Measurements from ENCODE around the gene TCHP.

The TCHP gene

DNA sequence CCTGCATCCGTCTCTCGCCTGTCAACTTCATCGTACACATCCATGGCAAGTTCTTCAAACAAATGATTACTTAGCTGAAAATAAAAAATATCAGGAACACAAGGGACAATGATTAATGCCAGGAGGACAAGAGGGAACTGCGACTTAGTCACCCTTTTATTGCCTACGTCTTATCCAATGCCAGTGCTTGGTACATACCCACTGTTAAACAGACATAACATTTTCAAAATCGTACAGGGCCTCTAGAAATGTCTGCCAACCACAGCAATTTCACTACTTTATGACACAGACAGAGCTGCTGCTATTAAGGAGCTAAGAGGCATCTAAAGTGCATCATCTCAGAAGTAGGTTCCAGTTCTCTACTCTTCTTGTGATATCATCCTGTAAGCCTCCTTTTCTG, 61.5 kb downstream of the TCHP start:
- DNase-seq (ENCODE audit: low spot score), result no peak
- TF ChIP-seq, protein P1, sequence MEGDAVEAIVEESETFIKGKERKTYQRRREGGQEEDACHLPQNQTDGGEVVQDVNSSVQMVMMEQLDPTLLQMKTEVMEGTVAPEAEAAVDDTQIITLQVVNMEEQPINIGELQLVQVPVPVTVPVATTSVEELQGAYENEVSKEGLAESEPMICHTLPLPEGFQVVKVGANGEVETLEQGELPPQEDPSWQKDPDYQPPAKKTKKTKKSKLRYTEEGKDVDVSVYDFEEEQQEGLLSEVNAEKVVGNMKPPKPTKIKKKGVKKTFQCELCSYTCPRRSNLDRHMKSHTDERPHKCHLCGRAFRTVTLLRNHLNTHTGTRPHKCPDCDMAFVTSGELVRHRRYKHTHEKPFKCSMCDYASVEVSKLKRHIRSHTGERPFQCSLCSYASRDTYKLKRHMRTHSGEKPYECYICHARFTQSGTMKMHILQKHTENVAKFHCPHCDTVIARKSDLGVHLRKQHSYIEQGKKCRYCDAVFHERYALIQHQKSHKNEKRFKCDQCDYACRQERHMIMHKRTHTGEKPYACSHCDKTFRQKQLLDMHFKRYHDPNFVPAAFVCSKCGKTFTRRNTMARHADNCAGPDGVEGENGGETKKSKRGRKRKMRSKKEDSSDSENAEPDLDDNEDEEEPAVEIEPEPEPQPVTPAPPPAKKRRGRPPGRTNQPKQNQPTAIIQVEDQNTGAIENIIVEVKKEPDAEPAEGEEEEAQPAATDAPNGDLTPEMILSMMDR (conservative IDR thresholded peaks at IDR 0.05; ENCODE audit: low read depth), result no peak
- POLR2A ChIA-PET (ENCODE audit: low non-redundant PET), result no interaction called here
- CTCF ChIA-PET, result interaction anchor here (0.6 kb wide), 1 partner anchor 22 kb away, joined by 3 read pairs; no protein-coding TSS in a partner anchor
- no peak overlapping the region for H3K27ac ChIP-seq

DNA sequence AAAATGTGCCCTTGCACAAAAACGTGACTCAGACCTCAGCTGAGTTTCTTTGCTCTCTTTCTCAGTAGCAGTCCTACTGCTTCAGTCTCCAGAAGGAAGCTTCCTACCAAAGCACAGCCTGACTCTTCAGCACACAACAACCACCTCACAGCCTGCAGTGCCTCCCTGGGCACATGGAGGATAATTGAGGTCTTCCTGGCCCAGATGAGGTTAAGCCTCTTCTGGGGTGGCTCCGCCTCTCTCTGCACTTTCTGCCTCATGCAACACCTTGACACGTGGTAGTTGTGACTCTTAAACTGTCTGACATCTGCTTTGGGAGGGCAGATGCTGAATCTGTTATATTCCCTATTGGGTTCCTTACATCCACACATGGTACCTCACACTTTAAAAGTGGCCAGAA, 62.3 kb downstream of the TCHP start:
- H3K27ac ChIP-seq, result no peak overlapping the region
- ChIA-PET CTCF (interaction anchor here (0.6 kb wide), 1 partner anchor 21 kb away, joined by 3 read pairs; no protein-coding TSS in a partner anchor), POLR2A (ENCODE audit: low non-redundant PET) (no interaction called here)
- TF ChIP-seq, protein P1 (conservative IDR thresholded peaks at IDR 0.05; ENCODE audit: low read depth), result no peak
- no peak for DNase-seq (ENCODE audit: low spot score)

DNA sequence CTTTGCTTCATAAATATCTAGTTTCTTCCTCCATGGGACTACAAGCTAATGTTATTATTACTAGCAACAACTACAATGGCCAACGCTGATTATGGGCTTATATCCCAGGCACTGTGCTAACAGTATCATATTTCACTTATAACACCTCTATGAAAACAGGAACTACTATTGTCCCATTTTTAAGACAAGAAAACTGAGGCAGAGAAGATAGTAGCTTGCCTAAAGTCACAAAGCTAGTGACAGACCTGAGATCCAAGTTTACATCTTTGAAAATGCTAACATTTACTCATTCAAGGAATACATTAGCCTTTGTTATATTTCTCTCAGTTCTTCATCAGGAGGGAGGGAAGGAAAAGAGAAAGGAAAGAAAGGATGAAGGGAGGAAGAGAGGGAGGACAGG, 63.3 kb downstream of the TCHP start:
- DNase-seq (ENCODE audit: low spot score), result no peak
- ChIA-PET POLR2A (ENCODE audit: low non-redundant PET) (no interaction called here), CTCF (interaction anchor here (0.5 to 0.7 kb wide), 2 partner anchors 129 to 531 kb away, joined by 3 to 5 read pairs; no protein-coding TSS in a partner anchor)
- TF ChIP-seq, protein P1 (conservative IDR thresholded peaks at IDR 0.05; ENCODE audit: low read depth), result no peak
- H3K27ac ChIP-seq, result no peak overlapping the region

DNA sequence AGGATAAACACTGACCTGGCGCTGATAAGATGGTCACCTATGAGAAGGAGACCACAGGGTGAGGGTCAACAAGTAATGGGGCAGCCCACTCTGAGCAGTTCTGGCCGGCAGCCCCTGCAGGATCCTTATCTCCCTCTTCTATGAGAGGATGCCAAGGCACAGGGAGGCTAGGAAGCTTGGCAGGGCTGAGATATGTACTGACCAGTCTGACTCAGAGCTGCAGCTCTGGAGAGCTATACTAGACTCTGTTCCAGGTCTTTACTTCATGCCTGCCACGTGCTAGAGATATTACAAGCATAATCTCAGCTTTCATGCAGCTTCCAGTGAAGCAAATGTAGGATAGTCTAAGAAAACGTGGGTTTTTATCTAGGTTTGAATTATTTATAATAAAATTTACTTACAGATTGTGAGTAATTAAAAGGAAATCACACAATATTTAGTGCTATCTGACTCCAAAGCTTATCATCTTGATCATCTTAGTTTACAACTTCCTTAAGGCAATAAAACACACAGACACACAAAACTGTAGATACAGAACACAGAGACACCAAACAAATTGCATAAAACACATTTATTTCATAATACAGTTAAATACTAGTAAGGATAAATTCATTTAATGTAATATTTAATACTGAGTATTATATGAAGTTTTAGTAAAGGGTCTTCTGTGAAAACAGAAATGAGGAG, 63.8 kb downstream of the TCHP start:
- TF ChIP-seq, protein P1 (conservative IDR thresholded peaks at IDR 0.05; ENCODE audit: low read depth), result no peak
- DNase-seq (ENCODE audit: low spot score), result no peak
- no peak overlapping the region for H3K27ac ChIP-seq
- ChIA-PET CTCF (interaction anchor here (0.5 to 0.7 kb wide), 2 partner anchors 129 to 531 kb away, joined by 3 to 5 read pairs; no protein-coding TSS in a partner anchor), POLR2A (ENCODE audit: low non-redundant PET) (no interaction called here)

DNA sequence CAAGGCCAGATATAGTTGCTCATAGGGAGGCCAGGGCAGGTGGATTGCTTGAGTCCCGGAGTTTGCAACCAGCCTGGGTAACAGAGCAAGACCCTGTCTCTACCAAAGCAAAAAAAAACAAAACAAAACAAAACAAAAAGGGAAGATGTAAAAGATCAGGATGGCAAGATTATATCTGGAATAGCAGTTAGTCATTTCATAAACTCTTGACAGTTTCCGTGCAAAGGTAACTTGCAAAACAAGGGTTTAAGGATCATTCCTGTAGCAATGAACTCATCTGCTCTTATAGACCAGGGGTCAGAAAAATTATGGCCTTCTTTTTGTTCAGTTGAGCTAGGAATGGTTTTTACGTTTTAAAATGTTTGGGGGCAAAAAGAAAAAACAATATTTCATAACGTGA, 66.5 kb downstream of the TCHP start:
- CTCF ChIA-PET, result no interaction called here
- no peak for DNase-seq (ENCODE audit: low spot score)
- TF ChIP-seq, protein P1 (conservative IDR thresholded peaks at IDR 0.05; ENCODE audit: low read depth), result no peak
- POLR2A ChIA-PET (ENCODE audit: low non-redundant PET), result no interaction called here
- no peak overlapping the region for H3K27ac ChIP-seq

DNA sequence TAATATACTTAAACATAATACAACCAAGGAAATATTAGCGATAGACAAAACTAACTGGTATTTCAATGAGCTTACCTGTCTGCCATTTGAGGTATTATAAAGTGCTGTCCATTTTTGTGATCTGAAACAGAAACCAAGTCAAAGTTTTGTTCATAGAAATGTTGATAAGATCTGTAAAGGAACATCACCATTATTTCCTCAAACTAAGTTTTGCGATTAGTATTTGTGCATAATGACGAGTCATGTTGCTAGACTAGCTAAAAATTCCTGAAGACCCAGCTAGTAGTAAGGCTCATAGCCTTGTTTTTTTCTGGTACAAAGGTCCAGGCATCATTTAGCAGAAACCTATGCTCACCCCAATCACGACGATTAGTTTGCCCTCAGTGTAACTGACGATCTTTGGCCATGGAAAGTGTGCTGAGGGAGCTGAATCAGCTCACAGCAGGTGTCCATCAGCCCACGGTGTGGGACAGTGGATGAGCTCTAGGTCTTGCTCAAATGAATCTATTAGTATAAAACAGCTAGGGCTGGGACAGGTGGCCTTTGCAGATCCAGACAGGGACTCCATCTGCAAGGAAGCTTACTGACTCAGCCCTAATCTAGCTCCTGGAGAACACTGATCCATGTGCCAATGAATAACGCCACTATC, 67.4 kb downstream of the TCHP start:
- H3K27ac ChIP-seq, result no peak overlapping the region
- DNase-seq (ENCODE audit: low spot score), result no peak
- ChIA-PET POLR2A (ENCODE audit: low non-redundant PET) (no interaction called here), CTCF (no interaction called here)
- TF ChIP-seq, protein P1 (conservative IDR thresholded peaks at IDR 0.05; ENCODE audit: low read depth), result no peak
